Osteocyte (in vitro differentiated cells): ENCODE measurements around the gene TMEM92. TPM values are rescaled to one million over a fixed set of nuclear protein-coding genes. Genes with fewer than 3 reads are reported as not detected.

Experiments
- DNase-seq: peaks from one replicate; pipeline ENCODE4 v3.0.0; 2021; ENCODE audit warnings: mixed read lengths; ENCODE audit not compliant: unreplicated experiment; ENCODE audit errors: extremely low spot score
- H3K27ac Mint-ChIP-seq: one replicate; pipeline ENCODE4 v1.8.0; 2021; ENCODE audit warnings: mild to moderate bottlenecking, mixed read lengths; ENCODE audit not compliant: unreplicated experiment
- H3K27me3 Mint-ChIP-seq: one replicate; pipeline ENCODE4 v1.8.0; 2021; ENCODE audit warnings: mixed read lengths; ENCODE audit not compliant: unreplicated experiment
- H3K36me3 Mint-ChIP-seq: one replicate; pipeline ENCODE4 v1.8.0; 2021; ENCODE audit warnings: mixed read lengths; ENCODE audit not compliant: unreplicated experiment
- H3K4me1 Mint-ChIP-seq: one replicate; pipeline ENCODE4 v1.8.0; 2021; ENCODE audit warnings: mixed read lengths; ENCODE audit not compliant: unreplicated experiment
- H3K4me3 Mint-ChIP-seq: one replicate; pipeline ENCODE4 v1.8.0; 2021; ENCODE audit warnings: mild to moderate bottlenecking, moderate library complexity, mixed read lengths; ENCODE audit not compliant: unreplicated experiment
- H3K9me3 Mint-ChIP-seq: one replicate; pipeline ENCODE4 v1.8.0; 2021; ENCODE audit warnings: mixed read lengths; ENCODE audit not compliant: unreplicated experiment
- total RNA-seq: library from RNA; stranded (reverse); gene quantifications from 2 replicates; pipeline ENCODE4 v1.2.1, GENCODE V29; 2021
- TF ChIP-seq, protein P1 (sequence below): fragments of 200-600 bp; sonication (generic); IDR thresholded peaks from 2 replicates; pipeline ENCODE4 v1.5.0; 2021; ENCODE audit warnings: antibody characterized with exemption, mild to moderate bottlenecking, moderate library complexity

Gene TMEM92
- total RNA-seq, 1 donor from 2014 or later = 4.3 TPM

DNA sequence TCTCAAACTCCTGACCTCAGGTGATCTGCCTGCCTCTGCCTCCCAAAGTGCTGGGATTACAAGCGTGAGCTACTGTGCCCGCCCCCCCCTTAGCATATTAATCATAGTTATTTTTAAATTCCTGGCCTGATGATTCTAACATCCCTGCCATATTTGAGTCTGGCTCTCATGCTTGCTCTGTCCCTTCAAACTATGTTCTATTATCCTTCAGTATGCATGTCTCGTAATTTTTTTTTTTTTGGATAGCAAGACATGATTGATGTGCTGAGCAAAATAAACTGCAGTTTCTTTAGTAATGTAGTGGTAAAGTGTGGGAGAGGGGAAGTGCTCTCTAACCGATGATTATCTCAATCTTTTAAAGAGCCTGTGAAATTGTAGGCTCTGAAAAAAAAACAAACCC is 34.3 kb upstream of the TMEM92 start:
- Mint-ChIP-seq H3K9me3 (no peaks in the 10 kb centered on the region), H3K36me3 (peaks cover 3% of the 10 kb centered on the region), H3K27me3 (no peaks in the 10 kb centered on the region), H3K4me3 (no peak overlapping the region), H3K4me1 (peaks cover 40% of the 10 kb centered on the region), H3K27ac (peak overlapping the region; percentile 40)
- TF ChIP-seq, protein P1, sequence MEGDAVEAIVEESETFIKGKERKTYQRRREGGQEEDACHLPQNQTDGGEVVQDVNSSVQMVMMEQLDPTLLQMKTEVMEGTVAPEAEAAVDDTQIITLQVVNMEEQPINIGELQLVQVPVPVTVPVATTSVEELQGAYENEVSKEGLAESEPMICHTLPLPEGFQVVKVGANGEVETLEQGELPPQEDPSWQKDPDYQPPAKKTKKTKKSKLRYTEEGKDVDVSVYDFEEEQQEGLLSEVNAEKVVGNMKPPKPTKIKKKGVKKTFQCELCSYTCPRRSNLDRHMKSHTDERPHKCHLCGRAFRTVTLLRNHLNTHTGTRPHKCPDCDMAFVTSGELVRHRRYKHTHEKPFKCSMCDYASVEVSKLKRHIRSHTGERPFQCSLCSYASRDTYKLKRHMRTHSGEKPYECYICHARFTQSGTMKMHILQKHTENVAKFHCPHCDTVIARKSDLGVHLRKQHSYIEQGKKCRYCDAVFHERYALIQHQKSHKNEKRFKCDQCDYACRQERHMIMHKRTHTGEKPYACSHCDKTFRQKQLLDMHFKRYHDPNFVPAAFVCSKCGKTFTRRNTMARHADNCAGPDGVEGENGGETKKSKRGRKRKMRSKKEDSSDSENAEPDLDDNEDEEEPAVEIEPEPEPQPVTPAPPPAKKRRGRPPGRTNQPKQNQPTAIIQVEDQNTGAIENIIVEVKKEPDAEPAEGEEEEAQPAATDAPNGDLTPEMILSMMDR = no peak
- DNase-seq = no peak

DNA sequence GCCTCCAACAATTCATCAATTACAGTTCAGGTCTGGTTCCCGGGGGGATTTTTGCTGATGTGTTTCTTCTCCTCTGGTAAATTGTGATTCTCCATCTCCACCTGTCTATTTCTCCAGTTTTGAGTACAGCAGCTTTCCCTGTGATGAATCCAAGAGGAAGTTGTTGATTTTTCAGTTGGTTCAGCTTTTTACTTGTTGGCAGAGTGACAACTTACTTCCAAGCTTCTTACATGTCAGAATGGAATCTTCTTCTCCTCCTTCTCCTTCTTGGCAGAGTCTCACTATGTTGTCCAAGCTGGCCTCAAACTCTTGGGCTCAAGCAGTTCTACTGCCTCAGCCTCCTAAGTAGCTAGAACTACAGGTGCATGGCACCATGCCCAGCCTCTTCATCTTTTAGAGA is 33.4 kb upstream of the TMEM92 start:
- Mint-ChIP-seq H3K4me3 (no peak overlapping the region), H3K27me3 (no peaks in the 10 kb centered on the region), H3K36me3 (peaks cover 3% of the 10 kb centered on the region), H3K9me3 (no peaks in the 10 kb centered on the region), H3K4me1 (peaks cover 34% of the 10 kb centered on the region), H3K27ac (peak overlapping the region; percentile 45)
- no peak for DNase-seq
- TF ChIP-seq, protein P1 = no peak

DNA sequence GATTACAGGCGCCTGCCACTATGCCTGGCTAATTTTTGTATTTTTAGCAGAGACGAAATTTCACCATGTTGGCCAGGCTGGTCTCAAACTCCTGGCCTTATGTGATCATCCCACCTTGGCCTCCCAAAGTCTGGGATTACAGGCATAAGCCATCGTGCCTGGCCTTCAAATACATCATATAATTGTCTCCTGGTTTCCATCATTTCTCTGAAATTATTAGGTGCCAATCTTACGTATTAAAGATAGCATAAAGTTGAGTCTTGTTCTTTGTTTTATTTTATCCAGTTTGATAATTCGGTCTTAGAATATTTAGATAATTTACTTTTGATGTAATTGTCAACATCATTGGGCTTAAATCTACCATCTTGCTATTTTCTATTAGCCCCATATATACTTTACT is 32.8 kb upstream of the TMEM92 start:
- no peak overlapping the region for H3K4me3 Mint-ChIP-seq
- no peak for DNase-seq

DNA sequence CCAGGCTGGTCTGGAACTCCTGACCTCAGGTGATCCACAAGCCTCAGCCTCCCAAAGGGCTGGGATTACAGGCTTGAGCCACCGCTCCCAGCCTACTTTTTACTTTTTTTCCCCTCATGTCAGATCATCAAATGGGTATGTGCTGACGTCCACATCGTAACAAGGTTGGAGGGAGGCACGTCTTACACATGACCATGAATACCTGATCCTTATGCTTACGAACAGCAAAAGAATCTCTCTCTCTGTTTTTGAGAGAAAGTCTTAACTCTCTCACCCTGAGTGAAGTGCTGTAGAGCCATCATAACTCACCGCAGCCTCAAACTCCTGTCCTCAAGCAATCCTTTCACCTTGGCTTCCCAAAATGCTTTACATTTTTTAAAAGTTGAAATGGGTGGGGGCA is 29.5 kb upstream of the TMEM92 start:
- peaks cover 12% of the 10 kb centered on the region for H3K36me3 Mint-ChIP-seq
- DNase-seq = no peak
- H3K27ac Mint-ChIP-seq = no peak overlapping the region
- peaks cover 25% of the 10 kb centered on the region for H3K9me3 Mint-ChIP-seq
- no peaks in the 10 kb centered on the region for H3K27me3 Mint-ChIP-seq
- no peak overlapping the region for H3K4me3 Mint-ChIP-seq
- peaks cover 7% of the 10 kb centered on the region for H3K4me1 Mint-ChIP-seq
- TF ChIP-seq, protein P1 = no peak

More for the DNA sequence above, 32.8 kb upstream of the TMEM92 start:
- Mint-ChIP-seq H3K4me1 (peaks cover 30% of the 10 kb centered on the region), H3K9me3 (no peaks in the 10 kb centered on the region), H3K36me3 (peaks cover 3% of the 10 kb centered on the region), H3K27ac (no peak overlapping the region), H3K27me3 (no peaks in the 10 kb centered on the region)
- TF ChIP-seq, protein P1 = no peak

DNA sequence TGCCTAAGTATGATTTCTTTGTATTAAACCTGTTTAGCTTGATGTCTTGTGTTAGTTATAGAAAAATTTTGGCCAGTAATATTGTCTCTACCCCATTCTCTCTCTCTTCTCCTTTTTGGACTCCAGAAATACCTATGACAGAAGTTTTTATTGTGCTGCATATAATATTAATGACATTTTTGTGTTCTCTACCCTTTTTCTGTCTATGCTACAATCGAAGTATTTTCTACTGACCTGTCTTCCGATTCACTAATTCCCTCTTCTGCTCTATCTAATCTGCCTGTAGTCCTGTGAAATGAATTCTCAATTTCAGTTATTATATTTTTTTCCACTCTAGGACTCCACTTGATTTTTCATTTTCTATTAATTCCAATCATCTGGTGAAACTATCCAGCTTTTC is 26.0 kb upstream of the TMEM92 start:
- Mint-ChIP-seq H3K27me3 (no peaks in the 10 kb centered on the region), H3K9me3 (peaks cover 33% of the 10 kb centered on the region), H3K36me3 (peaks cover 15% of the 10 kb centered on the region), H3K27ac (no peak overlapping the region), H3K4me3 (no peak overlapping the region), H3K4me1 (no peaks in the 10 kb centered on the region)
- TF ChIP-seq, protein P1 = no peak
- DNase-seq = no peak
